CMK (cell line): ENCODE data around the gene ZDHHC11B.
"Not testable (repeated sequence)": the region's sequence is repeated elsewhere in the genome, so short reads cannot be mapped to it uniquely, and the experiment has no call there.

Source experiments
- DNase-seq: peaks from one replicate; pipeline ENCODE4 v3.0.0-alpha.2; 2010; ENCODE audit warnings: low read depth

The ZDHHC11B gene

GRCh38 chr5:716740-717139 is 67.8 kb downstream of the ZDHHC11B start:
- DNase-seq, result not testable (repeated sequence)

DNA sequence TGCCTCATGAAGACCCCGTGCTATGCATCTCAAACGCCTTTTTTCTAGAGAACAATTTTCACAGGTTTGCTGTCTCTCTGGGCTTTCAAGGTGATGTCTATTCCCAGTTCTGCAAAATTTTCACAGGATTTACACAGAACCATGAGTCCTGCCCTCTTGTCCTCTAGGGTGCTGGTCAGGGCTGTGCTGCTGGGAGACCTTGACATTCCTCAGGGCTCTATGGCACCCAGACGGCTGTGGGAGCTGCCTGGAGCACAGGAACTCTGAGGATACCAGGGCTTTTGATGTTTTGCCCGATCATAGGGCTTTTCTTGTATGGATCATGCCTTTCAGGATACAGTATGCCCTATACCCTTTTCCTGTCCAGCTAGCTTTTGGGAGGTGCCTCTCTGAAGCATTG is 68.9 kb downstream of the ZDHHC11B start:
- not testable (repeated sequence) for DNase-seq

DNA sequence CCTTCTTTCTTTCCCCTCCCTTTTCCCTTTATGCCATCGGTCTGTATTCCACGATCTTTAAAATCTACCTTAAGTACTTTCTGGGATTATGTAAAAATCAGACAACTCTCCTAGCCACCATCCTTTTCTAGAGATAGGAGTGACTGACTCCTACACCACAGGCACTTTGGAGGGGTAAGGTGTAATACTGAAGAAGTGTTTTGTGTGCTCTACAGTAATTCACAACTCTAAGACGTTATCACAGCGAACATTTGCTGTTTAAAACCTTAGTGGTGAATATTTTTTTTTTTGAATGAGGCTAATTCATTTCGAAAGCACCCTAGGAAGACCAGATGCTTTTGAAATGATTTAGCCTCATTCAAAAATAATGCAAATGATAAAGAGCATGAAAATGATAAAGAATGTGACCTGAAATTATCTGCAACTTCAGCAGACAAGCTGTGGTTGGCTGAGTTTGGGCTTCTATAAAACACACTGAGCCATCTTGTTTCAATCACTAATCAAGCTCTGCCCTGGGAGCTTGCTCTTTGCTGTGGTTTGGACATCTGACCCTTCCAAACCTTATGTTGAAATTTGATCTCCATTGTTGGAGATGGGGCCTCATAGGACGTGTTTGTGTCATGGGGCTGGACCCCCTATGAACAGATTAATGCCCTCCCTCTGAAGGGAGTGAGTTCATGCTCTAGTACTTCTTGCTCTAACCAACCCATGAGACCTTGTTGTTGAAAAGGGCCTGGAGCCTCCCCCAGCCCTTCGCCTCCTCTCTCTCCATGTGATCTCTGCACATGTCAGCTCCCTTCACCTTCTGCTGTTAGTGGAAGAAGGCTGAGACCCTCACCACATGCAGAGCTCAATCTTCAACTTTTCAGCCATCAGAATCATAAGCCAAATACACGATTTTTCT is 70.1 kb downstream of the ZDHHC11B start:
- not testable (repeated sequence) for DNase-seq

GRCh38 chr5:713686-714085 is 70.8 kb downstream of the ZDHHC11B start:
- not testable (repeated sequence) for DNase-seq

DNA sequence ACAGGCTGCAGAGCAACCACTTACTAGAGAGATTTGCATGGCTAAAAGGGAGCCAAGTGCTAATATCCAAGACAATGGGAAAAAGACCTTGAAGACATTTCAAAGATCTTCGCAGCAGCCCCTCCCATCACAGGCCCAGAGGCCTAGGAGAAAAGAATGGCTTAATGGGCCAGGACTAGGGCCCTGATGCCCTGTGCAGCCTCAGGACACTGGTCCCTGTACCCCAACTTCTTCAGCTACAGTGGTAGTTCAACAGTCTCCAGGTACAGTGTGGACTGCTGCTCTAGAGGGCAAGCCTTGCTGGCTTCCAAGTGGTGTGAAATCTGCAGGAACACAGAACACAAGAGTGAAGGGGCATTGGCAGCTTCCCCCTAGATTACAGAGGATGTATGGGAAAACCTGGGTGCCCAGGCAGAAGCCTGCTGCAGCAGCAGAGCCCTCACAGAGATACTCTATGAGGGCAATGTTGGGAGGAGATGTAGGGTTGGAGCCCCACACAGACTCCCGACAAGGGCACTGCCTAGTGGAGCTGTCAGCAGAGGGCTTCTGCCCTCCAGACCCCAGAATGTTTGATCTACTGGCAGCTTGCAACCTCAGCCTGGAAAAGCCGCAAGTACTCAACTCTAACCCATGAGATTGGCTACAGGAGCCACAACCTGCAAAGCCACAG is 75.5 kb downstream of the ZDHHC11B start:
- not testable (repeated sequence) for DNase-seq

- DNase-seq, result not testable (repeated sequence)
Observed at GRCh38 chr5:708374-708773, 76.2 kb downstream of the ZDHHC11B start.

GRCh38 chr5:706127-706526 is 78.4 kb downstream of the ZDHHC11B start:
- DNase-seq, result not testable (repeated sequence)

- not testable (repeated sequence) for DNase-seq
Observed at GRCh38 chr5:696753-697702, 87.5 kb downstream of the ZDHHC11B start.

DNA sequence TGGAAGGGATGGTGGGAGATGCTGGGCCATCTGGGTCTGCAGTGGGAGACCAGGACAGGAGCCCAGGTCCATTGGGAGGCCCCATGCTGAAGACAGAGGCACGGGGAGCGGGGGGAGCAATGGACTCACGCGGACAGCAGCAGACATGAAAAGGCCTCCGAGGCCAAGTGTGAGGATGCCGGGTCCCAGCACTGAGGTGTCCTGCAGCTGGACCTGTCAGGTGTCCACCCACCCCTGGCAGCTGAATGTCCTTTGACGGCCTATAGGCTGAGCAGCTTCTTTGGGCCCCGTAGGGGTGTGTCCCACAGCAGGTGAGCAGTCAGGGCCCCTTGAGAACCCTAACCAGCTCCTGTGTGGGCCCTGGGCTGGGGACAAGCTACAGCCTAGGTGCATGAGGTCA is 88.3 kb downstream of the ZDHHC11B start:
- DNase-seq, result not testable (repeated sequence)

- not testable (repeated sequence) for DNase-seq
Observed at GRCh38 chr5:695475-695874, 89.1 kb downstream of the ZDHHC11B start.

DNA sequence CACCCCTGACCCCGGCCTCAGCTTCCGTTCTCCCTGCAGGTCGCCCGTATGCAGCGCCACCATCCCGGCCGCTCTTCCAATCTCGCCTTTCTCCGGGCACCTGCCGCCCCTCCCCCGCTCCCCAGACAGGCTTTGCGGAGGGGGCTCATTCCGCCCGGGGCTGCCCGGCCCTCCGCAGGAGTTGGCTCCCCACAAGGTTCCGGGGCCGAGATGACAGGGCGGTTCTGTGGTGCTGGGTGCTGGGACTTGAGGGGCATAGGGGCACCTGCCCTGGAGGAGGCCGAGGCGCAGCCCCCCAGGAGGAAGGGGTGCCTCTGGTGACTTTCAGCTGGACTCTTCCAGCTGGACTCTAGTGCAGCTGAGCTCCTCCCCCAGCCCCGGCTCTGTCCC is 90.5 kb downstream of the ZDHHC11B start:
- DNase-seq, result not testable (repeated sequence)

GRCh38 chr5:693271-694041 is 91.1 kb downstream of the ZDHHC11B start, which contains the start of gene TPPP:
TSS of gene TPPP (minus strand) at chr5:693352. CDS start at chr5:678060, 15,292 bp downstream.
- DNase-seq, result not testable (repeated sequence)

GRCh38 chr5:692529-693041 is 91.9 kb downstream of the ZDHHC11B start:
- not testable (repeated sequence) for DNase-seq

DNA sequence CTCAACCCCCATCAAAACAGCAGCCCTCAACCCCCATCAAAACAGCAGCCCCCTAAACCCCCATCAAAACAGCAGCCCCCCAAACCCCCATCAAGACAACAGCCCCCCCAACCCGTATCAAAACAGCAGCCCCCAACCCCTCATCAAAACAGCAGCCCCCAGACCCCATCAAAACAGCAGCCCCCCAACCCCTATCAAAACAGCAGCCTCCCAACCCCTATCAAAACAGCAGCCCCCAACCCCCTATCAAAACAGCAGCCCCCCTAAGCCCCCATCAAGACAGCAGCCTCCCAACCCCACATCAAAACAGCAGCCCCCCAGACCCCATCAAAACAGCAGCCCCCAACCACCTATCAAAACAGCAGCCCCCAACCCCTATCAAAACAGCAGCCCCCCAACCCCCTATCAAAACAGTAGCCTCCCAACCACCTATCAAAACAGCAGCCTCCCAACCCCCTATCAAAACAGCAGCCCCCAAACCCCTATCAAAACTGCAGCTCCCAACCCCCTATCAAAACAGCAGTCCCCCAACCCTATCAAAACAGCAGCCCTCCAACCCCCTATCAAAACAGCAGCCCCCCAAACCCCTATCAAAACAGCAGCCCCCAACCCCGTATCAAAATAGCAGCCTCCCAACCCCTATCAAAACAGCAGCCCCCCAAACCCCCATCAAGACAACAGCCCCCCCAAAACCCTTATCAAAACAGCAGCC is 92.6 kb downstream of the ZDHHC11B start:
- DNase-seq, result no peak

GRCh38 chr5:691049-691448 is 93.5 kb downstream of the ZDHHC11B start:
- not testable (repeated sequence) for DNase-seq

- not testable (repeated sequence) for DNase-seq
Observed at GRCh38 chr5:690293-690692, 94.2 kb downstream of the ZDHHC11B start.

DNA sequence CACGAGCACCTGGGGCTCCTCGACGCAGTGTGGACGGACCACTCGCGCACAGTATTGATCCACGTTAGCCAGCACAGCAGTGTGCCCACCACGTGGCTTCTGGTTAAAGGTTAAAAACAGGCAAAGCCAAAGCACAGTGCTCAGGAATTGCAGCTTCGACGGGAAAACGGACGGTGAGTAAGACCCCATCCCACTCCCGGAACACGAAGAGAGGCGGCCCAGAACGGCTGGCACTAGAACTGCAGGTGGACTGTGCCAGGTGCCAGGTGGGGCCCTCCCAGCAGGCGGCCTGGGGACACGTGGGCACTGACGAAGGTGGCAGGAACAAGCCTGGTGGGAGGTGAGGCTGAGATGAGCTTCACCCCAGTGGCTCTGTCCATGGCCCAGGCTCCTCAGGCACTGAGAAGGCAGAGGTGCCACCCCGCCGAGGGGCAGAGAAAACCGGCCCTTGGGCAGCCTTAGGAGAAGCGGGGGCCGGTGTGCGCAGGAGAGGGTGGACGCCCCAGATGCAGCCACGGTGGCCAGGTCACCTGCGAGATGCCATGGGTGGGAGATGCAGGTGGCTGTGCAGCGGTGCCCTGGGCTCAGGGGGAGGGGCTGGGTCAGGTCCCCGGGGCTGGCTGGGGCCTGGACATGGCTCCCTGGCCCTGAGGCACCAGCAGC is 96.0 kb downstream of the ZDHHC11B start:
- not testable (repeated sequence) for DNase-seq

- DNase-seq, result not testable (repeated sequence)
Observed at GRCh38 chr5:686936-687335, 97.6 kb downstream of the ZDHHC11B start.

- DNase-seq, result not testable (repeated sequence)
Observed at GRCh38 chr5:686172-686523, 98.4 kb downstream of the ZDHHC11B start.
